Dedifferentiated amniotic fluid mesenchymal stem cell (primary cell): ENCODE data around the gene C1GALT1.
"Not testable (repeated sequence)": the region's sequence is repeated elsewhere in the genome, so short reads cannot be mapped to it uniquely, and the experiment has no call there.

Experiments used
- DNase-seq: peaks from one replicate; pipeline ENCODE4 v3.0.0-alpha.2; 2016; ENCODE audit errors: extremely low spot score

Gene C1GALT1

GRCh38 chr7:7169296-7169695 is 13.0 kb upstream of the C1GALT1 start:
- no peak for DNase-seq

GRCh38 chr7:7173956-7174632 is 8.2 kb upstream of the C1GALT1 start:
- DNase-seq, result no peak

DNA sequence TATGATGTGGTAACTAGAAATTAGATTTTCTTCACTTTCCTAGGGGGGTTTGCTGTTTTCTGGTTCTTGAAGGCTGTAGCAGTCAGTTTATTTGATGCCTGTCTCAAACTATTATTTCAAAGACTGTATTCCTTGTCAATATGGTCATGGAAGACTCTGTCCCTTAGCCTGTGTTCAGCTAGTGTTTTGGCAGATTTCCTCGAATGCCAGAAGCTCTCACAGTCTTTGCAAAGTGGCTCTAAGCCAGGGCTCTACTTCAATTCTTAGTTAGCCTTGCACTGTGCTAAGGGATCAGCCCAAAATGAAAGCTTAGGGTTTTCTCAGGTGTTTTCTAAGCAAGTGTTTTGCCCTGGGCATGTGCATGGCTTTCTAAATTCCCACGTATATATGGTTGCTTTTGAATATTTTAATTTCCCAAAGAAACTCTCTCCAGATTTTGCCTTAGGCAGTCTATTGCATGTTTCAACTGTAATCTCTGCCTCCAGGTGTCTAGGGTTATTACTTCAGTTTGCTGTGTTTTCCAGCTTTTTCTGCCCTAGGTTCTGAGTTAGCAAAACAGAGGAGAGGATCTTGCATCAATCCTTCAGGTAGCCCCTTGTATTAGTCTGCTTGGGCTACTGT is 7.2 kb upstream of the C1GALT1 start:
- no peak for DNase-seq

DNA sequence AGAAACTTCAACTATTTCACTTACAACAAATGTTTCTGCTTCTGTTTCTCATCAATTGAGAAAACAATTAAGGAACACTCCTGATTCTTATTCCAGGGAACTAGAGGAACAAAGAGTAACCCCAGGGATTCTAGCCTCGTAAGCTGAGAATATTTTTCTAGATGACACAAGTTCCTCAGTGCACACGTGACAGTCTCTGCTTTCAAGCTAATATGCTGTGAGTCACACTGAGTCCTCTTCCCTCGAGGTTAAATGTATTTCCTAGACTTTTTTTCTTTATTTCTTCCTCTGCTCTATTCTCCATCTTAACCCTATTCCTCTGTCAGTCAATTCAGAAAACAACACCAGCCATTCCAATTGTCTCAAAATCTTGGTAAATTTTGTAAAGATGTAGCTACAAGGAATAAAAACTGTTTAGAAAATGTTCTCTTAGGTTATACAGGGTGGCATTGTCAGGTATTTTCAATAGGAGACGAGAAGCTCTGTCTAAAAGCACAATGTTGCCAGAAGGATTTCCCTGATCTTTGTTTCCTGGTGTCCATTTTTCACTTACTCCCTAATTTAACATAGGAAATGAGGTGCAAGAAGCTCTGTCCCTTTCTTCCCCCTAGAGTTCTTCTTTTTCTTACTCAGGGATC is 5.8 kb upstream of the C1GALT1 start:
- peak; percentile 85 for DNase-seq

DNA sequence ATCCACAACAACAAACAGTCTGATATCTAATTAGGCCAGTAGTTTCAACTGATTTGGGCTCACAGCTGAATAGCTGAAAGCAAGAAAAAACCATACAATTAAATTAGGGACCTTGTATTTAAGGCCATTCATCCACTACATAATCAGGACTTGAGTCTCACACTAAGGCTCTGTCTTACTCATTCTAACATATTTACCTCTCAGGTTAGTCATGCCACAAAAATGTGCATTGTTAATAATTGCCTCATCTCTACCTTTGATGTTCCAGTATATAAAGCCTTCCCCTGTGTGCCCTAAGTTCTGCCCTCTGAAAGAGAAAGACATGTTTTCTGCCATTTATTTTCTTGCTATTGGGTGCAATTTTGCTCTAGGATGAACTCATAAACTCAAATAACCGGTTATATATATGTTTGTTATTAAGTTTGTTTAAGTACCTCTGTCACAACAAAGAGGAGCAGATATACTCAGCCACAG is 5.3 kb upstream of the C1GALT1 start:
- no peak for DNase-seq

DNA sequence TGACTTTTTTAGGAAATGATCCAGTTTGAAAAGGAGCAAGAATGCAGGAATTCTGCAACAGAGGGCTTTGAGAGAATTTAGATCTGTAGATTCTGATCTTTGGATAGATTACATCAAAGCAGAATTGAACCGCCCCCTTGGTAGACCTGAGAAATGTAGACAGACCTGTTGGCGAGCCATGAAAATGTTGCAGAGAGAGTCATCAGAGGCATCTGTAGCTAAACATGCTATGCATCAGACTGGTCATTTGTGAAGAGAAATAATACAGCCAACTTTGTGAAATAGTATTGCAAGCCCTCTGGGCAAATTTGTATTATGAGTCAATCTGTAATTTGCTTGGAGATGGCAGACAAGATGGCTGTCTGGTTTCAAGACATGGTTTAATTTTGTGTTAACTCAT is 4.3 kb upstream of the C1GALT1 start:
- no peak for DNase-seq

DNA sequence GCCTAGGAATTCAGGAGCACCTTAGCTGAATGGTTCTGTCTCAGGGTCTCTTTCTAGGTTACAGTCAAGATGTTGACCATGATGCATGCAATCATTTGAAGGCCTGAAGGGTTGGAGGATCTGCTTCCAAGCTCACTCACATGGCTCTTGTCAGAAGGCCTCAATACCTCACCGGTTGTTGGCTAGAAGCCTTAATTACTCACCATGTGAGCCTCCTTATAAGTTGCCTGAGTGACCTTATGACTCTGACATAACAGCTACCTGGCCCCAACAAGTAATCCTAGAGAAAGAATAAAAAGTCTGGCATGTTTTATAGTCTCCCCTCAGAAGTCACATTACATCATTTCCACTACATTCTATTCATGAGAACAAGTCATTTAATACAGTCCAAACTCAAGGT is 3.4 kb upstream of the C1GALT1 start:
- no peak for DNase-seq

- DNase-seq, result no peak
Observed at GRCh38 chr7:7180725-7181449, 1.5 kb upstream of the C1GALT1 start.

- DNase-seq, result no peak
Observed at GRCh38 chr7:7181519-7182155, 707 bp upstream of the C1GALT1 start.

DNA sequence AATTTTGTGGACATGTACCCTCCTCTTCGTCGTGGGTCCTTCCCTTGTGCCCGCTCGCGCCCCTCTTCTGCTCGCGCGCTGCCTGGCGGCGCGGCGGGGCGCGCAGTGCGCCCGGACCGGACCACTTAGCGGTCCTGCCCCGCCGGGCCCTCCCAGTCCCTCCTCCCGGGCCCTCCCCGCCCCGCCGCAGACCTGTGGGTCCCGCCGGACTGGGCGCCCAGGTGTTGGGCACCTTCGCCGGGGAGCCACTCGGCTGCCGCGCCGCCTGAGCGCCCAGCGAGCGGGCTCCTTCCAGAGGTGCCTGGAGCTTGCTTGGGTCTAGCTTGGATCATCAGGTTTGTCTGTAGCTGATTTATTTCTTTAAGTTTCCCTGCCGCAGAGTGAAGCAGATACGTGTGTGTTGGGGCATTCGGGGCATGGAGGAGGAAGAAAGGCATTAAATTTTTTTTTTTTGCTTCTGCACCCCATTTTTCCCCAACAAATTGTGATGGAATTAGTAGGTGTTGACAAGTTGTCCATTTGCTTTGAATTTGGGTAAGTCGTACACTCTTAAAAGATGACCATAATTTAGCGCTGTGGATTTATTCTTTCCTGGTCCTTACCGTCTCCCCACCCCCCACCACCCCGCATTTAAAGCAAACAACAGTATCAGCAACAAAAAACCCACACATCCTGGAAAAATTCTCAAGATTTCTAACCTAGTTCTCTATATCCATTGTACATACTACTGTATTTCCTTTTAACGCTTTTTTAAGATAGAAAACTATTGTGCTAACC is 905 bp downstream of the C1GALT1 start:
- DNase-seq, result no peak

GRCh38 chr7:7183838-7184463 is 1.6 kb downstream of the C1GALT1 start:
- DNase-seq, result no peak

DNA sequence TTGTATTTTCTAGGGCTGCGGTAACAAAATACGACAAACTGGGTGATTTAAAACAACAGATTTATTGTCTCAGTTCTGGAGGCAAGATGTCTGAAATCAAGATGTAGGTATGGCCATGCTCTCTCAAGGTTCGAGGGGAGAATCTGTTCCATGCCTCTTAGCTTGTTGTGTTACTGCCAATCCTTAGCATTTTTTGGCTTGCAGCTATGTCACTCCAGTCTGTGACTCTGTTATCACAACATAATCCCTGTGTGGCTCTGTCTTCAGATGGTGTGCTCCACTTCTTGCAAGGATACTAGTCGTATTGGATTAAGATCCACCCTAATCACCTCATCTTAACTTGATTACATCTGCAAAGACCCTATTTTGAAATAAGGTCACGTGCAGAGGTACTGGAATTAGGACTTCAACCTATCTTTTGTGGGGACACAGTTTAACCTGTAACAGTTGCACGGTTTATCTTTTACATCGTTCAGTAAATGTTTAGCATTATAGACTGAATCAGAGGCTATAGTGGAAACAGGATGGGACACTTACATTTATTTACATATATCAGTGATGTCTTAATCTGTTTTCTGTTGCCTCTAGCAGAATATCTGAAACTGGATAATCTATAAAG is 3.1 kb downstream of the C1GALT1 start:
- no peak for DNase-seq

DNA sequence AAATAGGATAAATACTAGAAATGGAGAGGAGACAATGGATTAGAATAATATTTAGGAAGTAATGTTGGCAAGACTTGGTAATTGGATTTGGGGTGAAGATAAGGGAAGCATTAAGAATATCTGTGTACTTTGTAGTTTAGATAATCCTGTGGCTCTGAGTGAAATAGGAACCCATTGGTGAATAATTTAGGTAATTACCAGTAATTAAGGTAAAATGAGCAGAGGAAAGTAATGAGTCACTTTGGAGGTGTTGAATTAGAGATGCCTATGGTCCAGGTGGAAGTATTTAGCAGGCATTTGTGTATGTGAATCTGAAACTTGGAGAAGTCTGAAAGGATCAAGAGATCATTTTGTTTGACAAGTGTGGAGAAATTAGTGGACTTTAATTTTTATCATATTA is 5.7 kb downstream of the C1GALT1 start:
- DNase-seq, result no peak

- no peak for DNase-seq
Observed at GRCh38 chr7:7188742-7189141, 6.4 kb downstream of the C1GALT1 start.

DNA sequence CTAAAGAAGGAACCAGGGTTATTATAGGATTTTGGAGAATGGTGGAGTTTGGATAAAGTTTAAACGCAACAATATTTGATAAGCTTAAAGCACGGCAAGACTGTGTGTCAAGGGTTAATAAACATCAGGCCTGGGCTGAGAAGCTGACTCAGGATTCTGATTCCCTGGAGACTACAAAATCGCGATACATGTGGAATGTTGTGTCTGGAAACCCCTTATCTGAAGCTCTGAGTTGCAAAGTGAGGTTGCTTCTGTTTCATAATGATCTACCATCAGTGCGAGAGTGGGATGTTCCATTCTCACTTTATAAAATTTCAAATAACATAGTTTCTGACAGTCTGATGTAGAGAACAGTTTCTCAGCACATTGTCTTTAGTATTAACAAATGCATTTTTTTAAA is 7.8 kb downstream of the C1GALT1 start:
- DNase-seq, result peak; percentile 56

- no peak for DNase-seq
Observed at GRCh38 chr7:7191137-7191536, 8.8 kb downstream of the C1GALT1 start.

DNA sequence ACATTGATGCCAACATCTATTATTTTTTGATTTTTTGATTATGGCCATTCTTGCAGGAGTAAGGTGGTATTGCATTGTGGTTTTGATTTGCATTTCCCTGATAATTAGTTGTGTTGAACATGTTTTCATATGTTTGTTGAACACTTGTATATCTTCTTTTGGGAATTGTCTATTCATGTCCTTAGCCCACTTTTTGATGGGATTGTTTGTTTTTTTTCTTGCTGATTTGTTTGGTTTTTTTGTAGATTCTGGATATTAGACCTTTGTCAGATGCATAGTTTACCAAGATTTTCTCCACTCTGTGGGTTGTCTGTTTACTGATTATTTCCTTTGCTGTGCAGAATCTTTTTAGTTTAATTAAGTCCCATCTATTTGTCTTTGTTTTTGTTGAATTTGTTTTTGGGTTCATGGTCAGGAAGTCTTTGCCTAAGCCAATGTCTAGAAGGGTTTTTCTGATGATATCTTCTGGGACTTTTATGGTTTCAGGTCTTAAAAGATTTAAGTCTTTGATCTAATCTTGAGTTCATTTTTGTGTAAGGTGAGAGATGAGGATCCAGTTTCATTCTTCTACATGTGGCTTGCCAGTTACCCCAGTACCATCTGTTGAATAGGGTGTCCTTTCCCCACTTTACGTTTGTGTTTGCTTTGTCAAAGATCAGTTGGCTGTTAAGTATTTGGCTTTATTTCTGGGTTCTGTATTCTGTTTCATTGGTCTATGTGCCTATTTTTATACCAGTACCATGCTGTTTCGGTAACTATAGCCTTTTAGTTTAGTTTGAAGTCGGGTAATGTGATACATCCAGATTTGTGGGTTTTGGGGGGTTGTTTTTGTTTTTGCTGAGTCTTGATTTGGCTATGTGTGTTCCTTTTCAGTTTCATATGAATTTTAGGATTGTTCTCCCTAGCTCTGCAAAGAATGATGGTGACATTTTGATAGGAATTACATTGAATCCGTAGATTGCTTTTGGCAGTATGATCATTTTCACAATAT is 10.7 kb downstream of the C1GALT1 start:
- DNase-seq, result not testable (repeated sequence)

- not testable (repeated sequence) for DNase-seq
Observed at GRCh38 chr7:7199592-7199991, 17.2 kb downstream of the C1GALT1 start.

- DNase-seq, result not testable (repeated sequence)
Observed at GRCh38 chr7:7200255-7200654, 17.9 kb downstream of the C1GALT1 start.
